GM18858 (cell line): ENCODE data around the gene MGMT.

Experiments
- ATAC-seq: cut with Tn5 transposase; IDR thresholded peaks from one replicate; pipeline ENCODE4 v1.9.1; 2021; ENCODE audit not compliant: unreplicated experiment

Gene MGMT

DNA sequence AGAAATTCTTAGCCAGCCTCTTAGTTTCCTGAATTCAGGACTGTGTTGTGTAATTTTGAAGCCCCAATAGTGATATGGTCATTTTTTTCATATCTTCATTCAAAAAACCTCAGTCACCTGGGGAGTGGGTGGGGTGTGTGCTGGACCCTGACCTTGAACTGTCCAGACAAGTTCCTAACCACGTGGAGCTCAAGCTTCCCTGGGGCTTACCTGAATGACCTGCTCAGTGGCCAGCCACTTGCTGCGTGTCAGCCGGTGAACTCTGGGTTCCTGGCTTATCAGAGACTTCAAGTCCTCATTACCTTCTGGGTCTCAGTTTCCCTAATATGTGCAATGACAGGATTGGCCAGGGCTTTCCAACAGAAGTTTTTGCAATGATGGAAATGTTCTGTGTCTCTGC, 27.1 kb downstream of the MGMT start:
- no peak for ATAC-seq

DNA sequence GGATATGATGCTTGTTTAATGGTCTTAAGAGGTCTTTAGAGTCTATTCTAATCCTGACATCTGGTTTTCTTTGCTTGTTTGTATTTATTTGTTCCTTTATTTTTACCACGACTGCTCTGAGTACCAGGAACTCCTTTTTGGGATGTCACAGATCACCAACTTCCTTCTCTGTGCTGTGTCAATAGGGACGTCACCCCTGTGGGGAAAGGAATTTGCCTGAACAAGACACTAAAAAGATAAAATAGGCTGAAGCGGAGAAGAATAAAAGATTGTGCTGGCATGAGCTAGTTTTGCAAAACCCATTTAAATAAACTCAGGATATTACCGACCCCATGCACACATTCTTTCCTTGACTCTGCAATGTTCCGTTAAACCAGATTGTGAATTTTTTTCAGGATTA, 27.7 kb downstream of the MGMT start:
- no peak for ATAC-seq

DNA sequence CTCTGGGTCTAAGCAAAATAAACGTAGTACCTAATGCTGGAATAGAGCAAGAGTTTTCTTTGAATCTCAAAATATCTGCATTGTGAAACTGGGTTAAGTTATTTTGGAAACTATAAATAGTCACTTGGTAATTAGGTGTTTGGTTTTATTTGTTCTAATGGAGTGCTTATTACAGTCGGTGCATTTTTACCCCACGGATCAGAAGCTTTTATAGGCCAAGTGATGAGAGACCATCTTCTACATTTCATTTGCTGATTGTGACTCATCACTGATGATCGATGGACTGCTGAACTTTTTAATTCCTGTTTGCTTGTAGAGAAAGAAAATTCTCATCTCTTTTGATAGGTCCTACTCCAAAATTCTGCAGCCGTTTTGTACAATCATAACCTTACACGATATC, 28.2 kb downstream of the MGMT start:
- no peak for ATAC-seq

DNA sequence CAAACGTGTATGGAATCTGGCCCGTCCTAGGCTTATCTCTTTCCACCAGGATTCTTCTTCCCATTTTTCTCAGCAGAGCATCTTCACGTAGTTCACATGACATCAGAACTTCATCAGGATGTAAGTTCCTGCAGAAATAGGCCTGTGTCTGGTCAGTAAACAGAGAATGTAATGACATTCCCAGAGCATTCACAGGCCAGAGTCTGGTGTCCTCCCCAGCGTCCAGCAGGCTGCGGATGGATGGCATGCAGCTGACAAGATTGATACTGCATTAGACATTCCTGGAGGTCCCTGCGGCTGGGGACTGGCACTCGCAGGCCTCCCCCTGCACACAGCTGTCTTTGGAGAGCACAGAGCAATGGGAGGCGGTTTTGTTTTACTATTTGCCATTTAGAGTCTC, 28.7 kb downstream of the MGMT start:
- ATAC-seq: no peak

DNA sequence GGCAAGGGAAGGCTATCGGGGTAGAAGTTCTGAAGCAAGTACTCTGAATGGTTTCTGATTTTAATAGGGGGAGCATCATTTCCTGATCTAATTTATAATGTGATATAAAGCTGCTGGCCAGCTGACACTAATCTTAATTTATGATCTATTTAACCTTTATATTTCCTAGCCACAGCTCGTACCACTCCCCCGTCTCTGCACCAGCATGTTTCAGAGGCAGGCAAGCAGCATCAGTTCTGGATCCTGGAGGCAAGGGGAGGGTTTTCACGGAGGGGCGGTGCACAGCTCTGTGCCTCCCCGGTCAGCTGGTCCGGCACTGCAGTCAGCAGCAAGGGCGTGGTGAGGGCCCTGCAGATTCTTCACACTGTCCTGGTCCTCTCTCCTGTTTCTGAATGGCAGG, 30.0 kb downstream of the MGMT start:
- ATAC-seq: no peak

DNA sequence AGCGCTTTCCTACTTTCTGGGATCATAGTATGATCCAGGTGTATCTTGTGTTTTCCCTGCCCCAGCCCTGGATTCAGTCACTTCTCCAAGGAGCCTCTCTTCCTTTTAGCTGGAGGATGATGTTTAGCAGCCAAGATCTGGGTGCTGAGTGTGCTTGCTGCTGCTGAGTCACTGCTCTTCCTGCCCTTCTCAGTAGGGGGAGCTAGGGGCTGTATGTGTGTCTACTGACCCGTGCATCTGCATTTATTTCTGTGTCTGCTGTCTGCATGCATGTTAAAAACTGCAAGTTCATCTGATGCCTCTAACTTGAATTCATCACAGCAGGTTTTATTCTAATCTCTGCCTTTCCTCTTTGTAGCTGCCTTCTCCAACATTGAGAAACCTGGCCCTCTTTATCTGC, 31.6 kb downstream of the MGMT start:
- no peak for ATAC-seq

DNA sequence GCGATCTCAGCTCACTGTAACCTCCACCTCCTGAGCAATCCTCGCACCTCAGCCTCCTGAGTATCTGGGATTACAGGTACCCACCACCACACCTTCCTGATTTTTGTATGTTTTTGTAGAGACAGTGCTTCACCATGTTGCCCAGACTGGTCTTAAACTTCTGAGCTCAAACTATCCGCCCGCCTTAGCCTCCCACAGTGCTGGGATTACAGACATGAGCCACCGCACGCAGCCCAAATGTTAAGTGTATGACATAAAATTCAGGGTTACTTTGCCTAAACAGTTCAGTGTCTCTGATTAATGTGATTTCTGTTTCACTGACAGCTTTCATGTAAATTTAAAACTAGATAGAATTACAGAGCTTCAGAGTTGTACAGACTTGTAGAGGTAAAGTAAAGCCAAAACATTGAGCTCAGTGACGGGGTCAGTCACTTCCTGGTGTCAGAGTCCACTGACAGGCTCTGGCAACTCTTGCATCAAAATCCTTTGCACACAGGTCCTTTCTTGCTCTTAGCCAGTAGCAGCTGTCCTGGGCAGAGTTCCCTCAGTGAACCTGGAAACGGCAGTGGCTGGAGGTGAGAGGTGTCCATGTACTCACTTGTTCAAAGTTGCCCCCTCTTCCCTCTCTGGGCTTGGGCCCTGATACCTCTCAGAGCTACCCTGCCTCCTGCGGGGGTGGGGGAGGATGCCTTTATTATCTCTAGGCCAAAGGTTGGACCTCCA, 33.7 kb downstream of the MGMT start:
- ATAC-seq: no peak

DNA sequence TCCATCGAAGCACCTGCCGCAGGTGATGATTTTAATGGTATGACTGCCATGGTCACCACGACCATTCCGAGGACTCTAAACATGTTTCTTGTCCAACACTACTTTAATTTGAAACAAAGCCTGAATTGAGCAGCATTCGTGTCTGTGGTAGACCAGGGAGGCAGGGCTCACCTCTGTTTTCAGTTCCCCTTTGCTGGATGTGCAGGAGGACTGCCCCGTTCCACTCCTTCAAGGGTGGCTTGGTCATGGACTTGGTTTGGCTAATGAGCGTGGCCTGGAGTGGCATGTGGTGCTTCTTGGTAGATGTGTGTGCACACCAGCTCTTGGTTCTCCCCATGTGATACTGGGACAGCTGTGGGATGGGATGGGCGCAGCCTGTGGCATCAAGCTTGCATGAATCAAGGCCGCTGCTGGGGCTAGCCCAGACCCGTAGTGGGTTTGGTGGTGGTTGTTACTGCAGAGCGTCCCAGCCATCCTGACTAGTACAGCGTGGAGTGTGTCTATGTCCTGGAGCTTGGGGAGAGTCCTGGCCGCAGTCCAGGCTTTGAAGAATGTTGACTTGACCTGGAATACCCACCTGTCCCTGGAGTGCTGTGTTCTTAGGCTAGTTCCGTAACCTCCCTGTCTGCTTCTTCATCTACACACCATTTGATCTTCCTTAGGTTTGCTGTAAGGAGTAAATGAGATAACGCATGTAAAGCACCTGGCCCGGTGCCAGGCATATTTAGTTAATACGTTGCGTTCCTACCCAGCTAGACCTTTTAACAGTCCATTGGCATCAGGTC, 34.8 kb downstream of the MGMT start:
- ATAC-seq: peak; percentile 89

DNA sequence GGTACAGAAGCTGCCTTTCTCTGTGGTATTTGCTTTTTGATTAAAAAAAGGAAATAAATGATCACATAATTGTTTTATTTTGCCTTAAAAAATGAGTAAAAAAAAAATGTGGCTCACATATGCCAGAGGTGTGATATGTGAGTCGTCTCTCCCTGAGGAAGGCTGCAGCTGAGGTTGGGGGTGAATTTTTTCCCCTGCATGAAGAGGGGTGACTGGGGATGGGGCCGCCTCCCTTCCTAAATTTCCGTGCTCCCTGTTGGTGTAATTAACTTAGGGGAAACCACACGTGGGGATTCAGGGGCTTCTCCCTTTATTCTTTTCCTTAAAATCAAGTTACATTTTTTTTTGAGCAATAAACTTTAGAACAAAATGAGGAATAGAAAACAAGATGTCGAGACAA, 35.4 kb downstream of the MGMT start:
- no peak for ATAC-seq

DNA sequence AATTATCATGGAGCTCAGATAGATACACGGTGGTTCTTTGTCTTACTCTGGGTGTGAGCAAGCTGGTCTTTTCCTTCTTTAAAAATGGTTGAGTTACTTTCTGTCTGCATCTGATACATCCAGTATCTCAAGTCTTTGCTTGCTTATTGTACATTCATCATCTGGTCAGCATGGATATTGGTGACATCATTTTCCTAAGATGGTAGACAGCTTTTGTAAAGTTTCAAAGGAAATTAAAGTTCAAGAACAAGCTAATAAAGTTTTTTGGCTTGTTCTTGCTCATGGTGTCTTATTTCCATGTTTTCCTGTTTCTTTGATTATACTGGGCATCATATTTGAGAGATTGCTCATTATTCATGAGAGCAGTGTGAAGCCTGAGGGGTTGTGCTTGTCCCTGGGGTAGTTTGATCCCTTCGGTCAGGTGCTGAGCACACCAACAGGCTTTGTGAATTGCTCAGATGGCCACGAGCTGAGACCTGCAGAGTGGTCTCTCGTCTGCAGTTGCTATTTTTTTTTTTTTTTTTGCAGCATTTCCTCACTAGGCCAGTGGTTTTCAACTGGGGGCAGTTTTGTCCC, 38.5 kb downstream of the MGMT start:
- no peak for ATAC-seq

DNA sequence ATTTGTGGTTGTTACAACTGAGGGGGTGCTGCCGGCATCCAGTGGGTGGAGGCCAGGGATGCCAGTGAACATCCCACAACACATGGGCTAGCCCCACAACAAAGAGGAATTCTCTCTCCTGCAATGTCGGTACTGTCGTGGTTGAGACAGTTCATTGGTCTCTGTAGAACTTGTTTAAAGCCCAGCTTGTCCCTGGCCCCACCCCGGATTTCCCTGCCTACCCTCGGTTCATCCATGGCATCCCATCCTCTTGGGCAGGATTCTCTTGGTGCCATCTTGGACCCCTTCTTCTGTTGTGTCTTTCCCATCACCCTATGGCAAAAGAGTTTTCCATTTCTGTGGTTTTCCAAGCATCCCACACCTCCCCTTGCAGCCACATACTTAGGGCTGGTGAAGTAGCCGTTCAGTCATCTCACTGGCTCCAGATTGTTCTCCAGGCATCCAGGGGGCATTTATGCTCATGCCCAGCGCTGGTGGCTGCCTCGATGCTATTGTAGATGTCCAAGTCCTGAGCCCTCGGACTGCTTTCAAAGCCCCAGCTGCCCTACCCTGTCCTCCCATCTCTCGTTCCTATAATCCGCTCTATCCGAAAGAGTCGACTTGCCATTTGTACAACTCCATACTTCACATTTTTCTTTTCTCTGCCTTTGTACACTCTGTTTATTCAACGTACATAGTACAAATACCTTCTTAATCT, 39.2 kb downstream of the MGMT start:
- no peak for ATAC-seq

DNA sequence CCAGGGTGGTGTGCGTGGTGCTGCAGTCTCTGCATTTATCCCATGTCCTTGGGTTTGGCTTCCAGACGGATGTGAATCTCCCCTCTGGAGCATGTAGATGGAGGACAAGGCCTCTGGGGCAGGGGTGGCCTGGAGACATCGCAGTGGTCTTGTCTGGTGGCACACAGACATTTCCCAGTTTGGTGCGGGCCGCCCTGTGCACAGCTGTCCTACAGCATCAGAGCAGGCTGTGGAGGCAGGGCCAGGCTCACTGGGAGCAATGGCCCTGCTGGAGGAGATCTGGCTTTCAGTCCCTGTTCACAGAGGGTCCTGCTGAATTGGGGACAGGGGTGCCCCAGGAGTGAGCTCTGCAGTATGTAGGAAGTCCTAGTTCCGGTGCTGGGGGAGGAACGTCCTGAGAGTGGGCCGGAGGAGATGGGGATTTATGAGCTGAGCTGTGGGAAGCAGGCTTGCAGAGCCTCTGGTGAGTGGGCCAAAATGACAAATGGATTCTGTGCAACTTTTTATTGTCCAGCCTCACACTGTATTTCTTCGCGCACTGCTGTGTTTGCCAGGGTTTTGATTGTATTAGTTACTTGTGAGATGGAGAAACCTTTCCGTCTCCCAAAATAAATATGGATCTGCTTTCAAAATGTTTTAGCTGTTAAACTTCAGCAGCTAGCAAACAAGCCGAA, 40.3 kb downstream of the MGMT start:
- ATAC-seq: no peak

DNA sequence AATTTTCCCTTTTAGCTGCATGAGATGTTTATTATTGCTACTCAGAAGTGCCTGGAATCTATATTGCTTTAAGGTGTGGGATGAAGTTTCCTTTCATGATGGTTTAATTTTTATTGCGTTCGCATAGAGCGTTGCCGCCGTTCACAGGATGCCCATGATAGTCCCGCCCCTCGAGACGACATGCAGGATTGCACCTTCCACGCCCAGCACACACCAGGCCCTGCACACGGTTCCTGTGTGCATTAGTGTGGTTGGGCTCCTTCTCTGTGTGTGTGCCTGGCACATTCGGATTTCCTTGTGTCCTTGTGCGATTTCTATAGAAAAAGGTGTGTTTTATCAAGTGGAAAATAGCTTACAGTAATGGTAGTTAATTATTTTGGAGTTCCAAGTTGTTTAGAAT, 42.1 kb downstream of the MGMT start:
- ATAC-seq: no peak

DNA sequence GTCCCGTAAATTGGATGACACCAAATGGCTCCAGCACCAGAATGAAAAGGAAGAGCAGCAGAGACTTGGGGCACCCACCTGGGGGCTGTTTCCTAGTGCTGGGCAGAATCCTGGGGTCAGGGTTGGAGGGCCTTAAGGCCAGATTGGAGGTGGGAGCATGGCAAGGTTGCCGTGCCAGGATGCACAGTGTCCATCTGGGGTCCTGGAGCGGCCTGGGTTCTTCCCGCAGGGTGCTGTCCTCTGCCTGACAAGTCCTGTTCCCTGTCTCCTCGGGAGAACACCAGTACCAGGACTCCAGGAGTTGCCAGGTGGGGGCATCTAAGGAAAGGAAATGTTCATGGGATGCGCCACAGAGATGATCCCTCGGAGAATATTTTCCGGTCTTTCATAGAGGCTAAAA, 42.8 kb downstream of the MGMT start:
- no peak for ATAC-seq

DNA sequence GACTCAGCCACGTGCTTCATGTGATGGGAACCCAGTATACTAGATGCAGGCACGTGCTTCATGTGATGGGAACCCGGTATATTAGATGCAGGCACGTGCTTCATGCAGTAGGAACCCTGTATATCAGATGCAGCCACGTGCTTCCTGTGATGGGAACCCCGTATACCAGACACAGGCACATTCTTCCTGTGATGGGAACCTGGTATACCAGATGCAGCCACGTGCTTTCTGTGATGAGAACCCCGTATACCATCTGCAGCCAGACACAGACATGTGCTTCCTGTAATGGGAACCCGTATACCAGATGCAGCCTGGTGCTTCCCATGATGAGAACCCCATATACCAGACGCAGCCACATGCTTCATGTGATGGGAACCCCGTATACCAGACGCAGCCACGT, 44.0 kb downstream of the MGMT start:
- ATAC-seq: no peak

DNA sequence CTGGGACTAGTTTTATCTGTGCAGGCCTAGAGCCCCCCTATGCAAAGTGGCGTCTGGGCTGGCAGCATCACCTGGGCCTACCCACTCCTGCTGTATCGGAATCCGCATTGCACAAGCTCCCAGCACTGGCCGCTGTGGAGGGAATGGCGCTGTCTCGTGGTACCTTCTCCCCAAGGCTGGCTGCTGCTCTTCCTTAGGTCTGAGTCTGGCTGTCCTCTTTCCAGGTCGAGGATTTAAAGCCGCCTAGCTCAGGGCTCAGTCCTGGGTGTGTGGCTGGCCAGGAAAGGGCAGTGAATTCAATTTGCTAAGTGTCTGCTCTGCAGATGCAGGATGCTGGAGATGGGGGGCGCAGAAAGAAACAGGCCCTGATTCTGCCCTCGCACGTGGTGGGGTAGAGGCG, 44.7 kb downstream of the MGMT start:
- ATAC-seq: no peak

DNA sequence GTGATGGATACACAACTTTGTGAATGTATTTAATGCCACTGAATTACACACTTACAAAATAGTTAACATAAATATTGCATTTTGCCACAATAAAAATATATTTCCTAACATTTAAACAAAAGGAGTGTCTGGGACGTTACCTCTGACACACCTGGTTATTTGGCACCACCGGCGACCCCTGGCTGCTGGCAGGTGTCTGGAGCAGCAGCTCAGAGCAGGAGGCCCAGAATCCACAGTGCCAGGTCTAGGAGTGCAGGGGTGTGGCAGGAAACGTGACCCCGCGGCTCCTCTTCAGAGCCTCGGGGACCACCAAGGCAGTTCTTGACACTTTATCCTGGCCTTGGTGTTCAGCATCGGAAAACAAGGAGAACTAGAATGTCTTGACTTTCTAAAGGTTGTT, 46.3 kb downstream of the MGMT start:
- ATAC-seq: no peak

DNA sequence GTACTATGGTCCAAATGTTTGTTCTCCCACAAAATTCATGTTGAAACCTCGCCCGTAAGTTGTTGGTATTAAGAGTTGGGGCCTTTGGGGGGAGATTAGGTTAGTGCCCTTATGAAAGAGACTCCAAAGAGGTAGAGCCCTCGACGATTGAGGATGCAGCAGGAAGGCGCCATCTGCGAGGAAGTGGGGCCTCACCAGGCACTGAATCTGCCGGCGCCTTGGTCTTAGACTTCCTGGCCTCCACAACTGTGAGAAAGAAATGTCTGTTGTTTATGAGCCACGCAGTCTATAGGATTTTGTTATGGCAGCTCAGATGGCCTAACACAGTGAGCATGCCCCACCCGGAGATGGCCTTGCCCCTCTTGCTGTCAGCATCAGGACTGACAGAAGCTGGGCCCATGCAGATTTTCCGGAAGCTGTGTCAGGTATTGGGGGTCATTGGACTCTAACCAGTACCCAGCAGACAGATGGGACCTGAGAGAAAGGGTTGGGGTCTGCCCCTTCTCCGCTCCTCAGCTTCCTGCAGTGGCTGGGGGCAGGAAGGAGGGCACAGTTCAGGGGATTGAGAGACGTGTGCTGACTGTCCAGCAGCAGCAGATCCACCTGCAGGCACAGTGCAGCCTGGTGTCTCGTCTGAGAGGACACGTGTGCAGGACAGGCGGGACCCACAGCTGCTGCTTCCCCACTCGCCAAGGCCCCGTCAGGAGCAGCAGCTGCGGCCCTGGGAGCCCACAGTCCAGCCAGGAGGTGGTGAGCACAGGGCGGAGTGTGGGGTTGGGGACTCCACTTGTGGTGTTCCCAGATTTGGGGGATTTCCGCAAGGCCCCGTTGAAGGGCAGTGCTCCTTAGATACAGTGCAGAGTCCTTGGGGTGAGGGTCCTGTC, 47.8 kb downstream of the MGMT start:
- ATAC-seq: no peak

DNA sequence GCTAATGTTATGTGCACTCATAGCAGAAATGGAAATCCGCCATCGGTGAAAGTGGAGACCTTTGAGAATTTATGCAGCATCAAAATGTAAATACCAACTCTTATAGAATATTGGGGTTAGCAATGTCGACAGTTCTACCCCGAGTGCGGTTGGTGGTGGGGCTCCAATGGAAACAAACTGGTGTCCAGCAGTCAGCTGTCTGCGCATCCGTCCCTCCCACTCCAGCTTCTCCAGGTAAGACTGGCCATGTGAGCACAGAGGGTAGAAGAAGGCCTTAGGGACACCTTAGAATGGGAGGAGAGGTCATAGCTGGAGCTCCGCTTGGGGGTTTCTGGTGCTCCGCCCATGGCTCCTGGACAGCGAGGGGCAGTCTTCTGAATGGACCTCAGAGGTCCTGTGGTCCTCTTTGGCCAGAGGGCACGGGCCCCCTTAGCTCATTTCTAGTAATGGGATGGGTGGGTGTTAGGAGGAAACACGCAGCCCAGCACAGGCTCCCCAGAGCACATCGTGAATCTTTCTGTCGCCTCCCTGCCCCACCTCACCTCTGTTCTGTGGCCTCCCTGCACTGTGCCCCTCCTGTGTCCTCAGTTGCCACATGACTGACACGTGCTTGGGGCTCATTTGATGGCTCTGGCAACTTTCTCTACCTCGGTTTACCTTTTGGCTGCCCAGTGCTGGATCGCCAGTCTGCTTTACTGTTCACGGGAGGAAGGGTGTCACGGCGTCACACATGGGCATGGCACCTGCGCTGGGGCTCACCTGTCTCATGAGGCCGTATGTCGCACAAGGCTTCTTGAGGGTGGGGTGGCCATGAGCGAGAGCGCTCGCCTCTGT, 50.0 kb downstream of the MGMT start:
- ATAC-seq: no peak
